Chondrocyte (in vitro differentiated cells): ENCODE data around the gene JAKMIP2. TPM values are rescaled to one million over a fixed set of nuclear protein-coding genes. Genes with fewer than 3 reads are reported as not detected.

Source experiments
- DNase-seq: peaks from one replicate; pipeline ENCODE4 v3.0.0; 2021; ENCODE audit warnings: mixed read lengths, low spot score
- H3K27ac Mint-ChIP-seq: one replicate; pipeline ENCODE4 v1.8.0; 2021; ENCODE audit warnings: mild to moderate bottlenecking, moderate library complexity, mixed read lengths; ENCODE audit not compliant: unreplicated experiment
- H3K27me3 Mint-ChIP-seq: 2 replicates; pipeline ENCODE4 v1.8.0; 2021; ENCODE audit warnings: low read depth, mixed read lengths
- H3K36me3 Mint-ChIP-seq: 2 replicates; pipeline ENCODE4 v1.8.0; 2021; ENCODE audit warnings: low read depth, mixed read lengths
- H3K4me1 Mint-ChIP-seq: 2 replicates; pipeline ENCODE4 v1.8.0; 2021; ENCODE audit warnings: low read depth, mild to moderate bottlenecking, mixed read lengths
- H3K4me3 Mint-ChIP-seq: one replicate; pipeline ENCODE4 v1.8.0; 2021; ENCODE audit warnings: mild to moderate bottlenecking, moderate library complexity, mixed read lengths; ENCODE audit not compliant: unreplicated experiment
- H3K9me3 Mint-ChIP-seq: 2 replicates; pipeline ENCODE4 v1.8.0; 2021; ENCODE audit warnings: low read depth, mixed read lengths
- CTCF ChIP-seq: fragments of 200-600 bp; sonication (generic); IDR thresholded peaks from 2 replicates; pipeline ENCODE4 v1.5.0; 2021; ENCODE audit warnings: antibody characterized with exemption, mild to moderate bottlenecking, moderate library complexity
- total RNA-seq: library from RNA; stranded (reverse); gene quantifications from 3 replicates; pipeline ENCODE4 v1.2.1, GENCODE V29; 2021

The JAKMIP2 gene
- total RNA-seq, 1 donor from 2014 or later: 7.1 TPM

GRCh38 chr5:147752033-147752432, 30.5 kb downstream of the JAKMIP2 start:
- no peak overlapping the region for H3K4me3 Mint-ChIP-seq
- H3K27ac Mint-ChIP-seq: peak overlapping the region; percentile 0
- peaks cover 54% of the 10 kb centered on the region for H3K4me1 Mint-ChIP-seq
- H3K9me3 Mint-ChIP-seq: no peaks in the 10 kb centered on the region
- DNase-seq: no peak
- H3K27me3 Mint-ChIP-seq: no peaks in the 10 kb centered on the region
- no peaks in the 10 kb centered on the region for H3K36me3 Mint-ChIP-seq
- no peak for TF ChIP-seq CTCF

- H3K9me3 Mint-ChIP-seq: no peaks in the 10 kb centered on the region
- no peak for DNase-seq
- no peak for TF ChIP-seq CTCF
- H3K27ac Mint-ChIP-seq: peak overlapping the region; percentile 0
- no peaks in the 10 kb centered on the region for H3K36me3 Mint-ChIP-seq
- H3K4me3 Mint-ChIP-seq: no peak overlapping the region
- H3K27me3 Mint-ChIP-seq: no peaks in the 10 kb centered on the region
- H3K4me1 Mint-ChIP-seq: peaks cover 54% of the 10 kb centered on the region
Measured at GRCh38 chr5:147751156-147751830, 31.2 kb downstream of the JAKMIP2 start.

- no peak for TF ChIP-seq CTCF
- Mint-ChIP-seq H3K27ac (peak overlapping the region; percentile 3), H3K4me1 (peaks cover 54% of the 10 kb centered on the region), H3K36me3 (no peaks in the 10 kb centered on the region), H3K27me3 (no peaks in the 10 kb centered on the region), H3K9me3 (no peaks in the 10 kb centered on the region), H3K4me3 (no peak overlapping the region)
- no peak for DNase-seq
Measured at GRCh38 chr5:147750065-147750464, 32.5 kb downstream of the JAKMIP2 start.

- no peak for DNase-seq
- Mint-ChIP-seq H3K9me3 (no peaks in the 10 kb centered on the region), H3K4me1 (peaks cover 53% of the 10 kb centered on the region), H3K36me3 (no peaks in the 10 kb centered on the region), H3K27ac (no peak overlapping the region), H3K27me3 (no peaks in the 10 kb centered on the region), H3K4me3 (no peak overlapping the region)
- no peak for TF ChIP-seq CTCF
Measured at GRCh38 chr5:147748590-147748989, 33.9 kb downstream of the JAKMIP2 start.

GRCh38 chr5:147746986-147747385, 35.5 kb downstream of the JAKMIP2 start:
- no peaks in the 10 kb centered on the region for H3K9me3 Mint-ChIP-seq
- H3K36me3 Mint-ChIP-seq: no peaks in the 10 kb centered on the region
- H3K27ac Mint-ChIP-seq: no peak overlapping the region
- TF ChIP-seq CTCF: no peak
- no peak overlapping the region for H3K4me3 Mint-ChIP-seq
- H3K4me1 Mint-ChIP-seq: peaks cover 41% of the 10 kb centered on the region
- DNase-seq: no peak
- H3K27me3 Mint-ChIP-seq: no peaks in the 10 kb centered on the region
